KMS-11 (cell line): ENCODE data around the gene TXNRD2.

ENCODE experiments used
- H2AFZ ChIP-seq: fragments of 200-600 bp; sonication (generic); 2 replicates; pipeline ENCODE4 v1.6.1; 2016; ENCODE audit warnings: antibody characterized with exemption, mixed run types, low read depth
- H3K27ac ChIP-seq: fragments of 200-600 bp; sonication (generic); 2 replicates; pipeline ENCODE4 v1.6.1; 2016; ENCODE audit warnings: mild to moderate bottlenecking, mixed run types
- H3K27me3 ChIP-seq: fragments of 200-600 bp; sonication (generic); 2 replicates; pipeline ENCODE4 v1.6.1; 2017; ENCODE audit warnings: mild to moderate bottlenecking, low read depth, mixed run types, moderate library complexity; ENCODE audit not compliant: insufficient read depth
- H3K36me3 ChIP-seq: fragments of 200-600 bp; sonication (generic); 2 replicates; pipeline ENCODE4 v1.6.1; 2017; ENCODE audit warnings: mild to moderate bottlenecking, mixed run types; ENCODE audit not compliant: insufficient read depth
- H3K4me1 ChIP-seq: fragments of 200-600 bp; sonication (generic); 2 replicates; pipeline ENCODE4 v1.6.1; 2016; ENCODE audit warnings: mild to moderate bottlenecking, low read depth, mixed run types; ENCODE audit not compliant: poor library complexity, severe bottlenecking
- H3K4me2 ChIP-seq: fragments of 200-600 bp; sonication (generic); 2 replicates; pipeline ENCODE4 v1.7.0; 2016; ENCODE audit warnings: mild to moderate bottlenecking, mixed run types
- H3K4me3 ChIP-seq: fragments of 200-600 bp; sonication (generic); IDR thresholded peaks from 2 replicates; pipeline ENCODE4 v1.6.1; 2017; ENCODE audit warnings: low read depth, low read length, mixed read lengths; ENCODE audit not compliant: insufficient read depth
- H3K79me2 ChIP-seq: fragments of 200-600 bp; sonication (generic); 2 replicates; pipeline ENCODE4 v1.6.1; 2016; ENCODE audit warnings: low read depth, mixed run types; ENCODE audit not compliant: insufficient read depth
- H3K9ac ChIP-seq: fragments of 200-600 bp; sonication (generic); 2 replicates; pipeline ENCODE4 v1.6.1; 2016; ENCODE audit warnings: mild to moderate bottlenecking, mixed run types
- H4K20me1 ChIP-seq: fragments of 200-600 bp; sonication (generic); 2 replicates; pipeline ENCODE4 v1.6.1; 2016; ENCODE audit warnings: mild to moderate bottlenecking, mixed run types; ENCODE audit not compliant: insufficient read depth
- CTCF ChIP-seq: fragments of 200-600 bp; sonication (generic); conservative IDR thresholded peaks from 2 replicates; pipeline ENCODE4 v1.6.1; 2017; ENCODE audit warnings: low read depth, mild to moderate bottlenecking, antibody characterized with exemption, low read length, moderate library complexity, mixed read lengths

Gene TXNRD2

GRCh38 chr22:19879246-19879570 lies 62.4 kb downstream of the TXNRD2 start:
- no peak overlapping the region for H3K27ac ChIP-seq
- H3K4me1 ChIP-seq, result no peaks in the 10 kb centered on the region
- no peak for TF ChIP-seq CTCF
- no peaks in the 10 kb centered on the region for H3K79me2 ChIP-seq
- H3K4me3 ChIP-seq, result no peak overlapping the region
- H3K4me2 ChIP-seq, result no peak overlapping the region
- no peaks in the 10 kb centered on the region for H3K27me3 ChIP-seq
- H3K9ac ChIP-seq, result no peak overlapping the region
- H3K36me3 ChIP-seq, result no peaks in the 10 kb centered on the region
- H2AFZ ChIP-seq, result no peak overlapping the region
- no peaks in the 10 kb centered on the region for H4K20me1 ChIP-seq

GRCh38 chr22:19878461-19879245 lies 63.0 kb downstream of the TXNRD2 start:
- Histone ChIP-seq H4K20me1 (no peaks in the 10 kb centered on the region), H3K9ac (no peak overlapping the region), H3K4me1 (no peaks in the 10 kb centered on the region), H3K79me2 (no peaks in the 10 kb centered on the region), H3K4me3 (no peak overlapping the region), H3K36me3 (no peaks in the 10 kb centered on the region), H3K27ac (no peak overlapping the region), H2AFZ (no peak overlapping the region), H3K4me2 (no peak overlapping the region), H3K27me3 (no peaks in the 10 kb centered on the region)
- no peak for TF ChIP-seq CTCF

GRCh38 chr22:19877626-19878339 lies 63.8 kb downstream of the TXNRD2 start:
- Histone ChIP-seq H3K36me3 (no peaks in the 10 kb centered on the region), H4K20me1 (no peaks in the 10 kb centered on the region), H3K4me3 (no peak overlapping the region), H3K27ac (no peak overlapping the region), H3K79me2 (no peaks in the 10 kb centered on the region), H3K27me3 (no peaks in the 10 kb centered on the region), H3K4me2 (no peak overlapping the region), H2AFZ (no peak overlapping the region), H3K9ac (no peak overlapping the region), H3K4me1 (no peaks in the 10 kb centered on the region)
- no peak for TF ChIP-seq CTCF

GRCh38 chr22:19876941-19877625 lies 64.5 kb downstream of the TXNRD2 start:
- no peaks in the 10 kb centered on the region for H3K27me3 ChIP-seq
- no peaks in the 10 kb centered on the region for H4K20me1 ChIP-seq
- H3K4me1 ChIP-seq, result no peaks in the 10 kb centered on the region
- H3K27ac ChIP-seq, result no peak overlapping the region
- no peaks in the 10 kb centered on the region for H3K79me2 ChIP-seq
- no peak overlapping the region for H3K4me3 ChIP-seq
- no peak overlapping the region for H2AFZ ChIP-seq
- H3K4me2 ChIP-seq, result no peak overlapping the region
- no peak overlapping the region for H3K9ac ChIP-seq
- no peak for TF ChIP-seq CTCF
- H3K36me3 ChIP-seq, result no peaks in the 10 kb centered on the region
